Panc1 (cell line): ENCODE measurements around the gene CUEDC1. TPM values are rescaled to one million over a fixed set of nuclear protein-coding genes. Genes with fewer than 3 reads are reported as not detected.
A peak's percentile ranks its signal among the peaks of the same experiment; 100 is the strongest.

Experiments
- ATAC-seq: fragments of 200-7000 bp; cut with Tn5 transposase; 2 replicates; pipeline ENCODE4 v1.9.1; 2020; ENCODE audit warnings: mild to moderate bottlenecking, moderate library complexity
- BruUV-seq: library from RNA; stranded (reverse); fragments of 400-500 nt; replicated peaks from 2 replicates; lab custom pipeline; 2021; lab: Mats Ljungman, UMichigan
- CTCF ChIA-PET: fragments of 300-600 bp; sonication (Branson Sonifier 250); formaldehyde crosslinking; loops from one replicate; lab custom pipeline; 2022; ENCODE audit warnings: antibody characterized with exemption; lab: Charles Lee
- POLR2A ChIA-PET: fragments of 300-600 bp; sonication (Branson Sonifier 250); formaldehyde crosslinking; loops from one replicate; lab custom pipeline; 2022; ENCODE audit warnings: antibody characterized with exemption; lab: Charles Lee
- DNase-seq: peaks from one replicate; pipeline ENCODE4 v3.0.0-alpha.2; 2010; ENCODE audit warnings: low read depth, low spot score
- H3K27ac ChIP-seq: 2 replicates; pipeline ENCODE4 v1.5.1; 2011; ENCODE audit warnings: mild to moderate bottlenecking, low read length, inconsistent platforms
- H3K27me3 ChIP-seq: fragments of 200-500 bp; sonication (Bioruptor generic); 2 replicates; pipeline ENCODE4 v1.6.0; 2014; ENCODE audit warnings: low read length, inconsistent platforms; ENCODE audit not compliant: control insufficient read depth, insufficient read depth
- H3K36me3 ChIP-seq: fragments of 200-500 bp; sonication (Bioruptor generic); 2 replicates; pipeline ENCODE4 v1.5.1; 2014; ENCODE audit warnings: inconsistent platforms, mild to moderate bottlenecking, low read length, moderate library complexity; ENCODE audit not compliant: control insufficient read depth, insufficient read depth
- H3K4me1 ChIP-seq: 2 replicates; pipeline ENCODE4 v1.5.1; 2011; ENCODE audit warnings: inconsistent platforms, mild to moderate bottlenecking, low read length, moderate library complexity; ENCODE audit not compliant: control insufficient read depth, insufficient read depth
- H3K4me3 ChIP-seq, 2 experiments: 2 replicates each; pipeline ENCODE4 v1.5.1; 2011 to 2012; ENCODE audit warnings: low read depth in 2 of 2, low read length in 2 of 2, mild to moderate bottlenecking in 2 of 2, inconsistent platforms in 1 of 2, moderate library complexity in 1 of 2
- H3K9me3 ChIP-seq: fragments of 200-500 bp; sonication (Bioruptor generic); 2 replicates; pipeline ENCODE4 v1.5.1; 2014; ENCODE audit warnings: low read depth, mild to moderate bottlenecking, inconsistent platforms, low read length, moderate library complexity; ENCODE audit not compliant: control insufficient read depth, insufficient read depth
- CTCF ChIP-seq: fragments of 450-650 bp; IDR thresholded peaks from 2 replicates; pipeline ENCODE4 v1.5.1; 2017; ENCODE audit warnings: mild to moderate bottlenecking
- POLR2AphosphoS5 ChIP-seq: IDR thresholded peaks from 2 replicates; pipeline ENCODE4 v1.6.1; 2012; ENCODE audit warnings: mild to moderate bottlenecking, low read depth, low read length, moderate library complexity
- REST ChIP-seq, 2 experiments: IDR thresholded peaks; 2 replicates each; pipeline ENCODE4 v1.6.1; 2011 to 2012; ENCODE audit warnings: low read depth in 2 of 2, control low read depth in 1 of 2, low read length in 1 of 2, mild to moderate bottlenecking in 1 of 2, moderate library complexity in 1 of 2; ENCODE audit not compliant: insufficient read depth in 1 of 2
- SIN3A ChIP-seq: IDR thresholded peaks from 2 replicates; pipeline ENCODE4 v1.6.1; 2012; ENCODE audit warnings: low read depth, mild to moderate bottlenecking, low read length, moderate library complexity, borderline replicate concordance; ENCODE audit not compliant: insufficient read depth
- TCF7L2 ChIP-seq: IDR thresholded peaks from 2 replicates; pipeline ENCODE4 v1.6.1; 2011; ENCODE audit warnings: mild to moderate bottlenecking, low read depth, low read length, inconsistent platforms
- in situ Hi-C: cut with HindIII; loops from 2 replicates; pipeline ENCODE4 v1.10.0; 2016; ENCODE audit warnings: low sequenced_read_pairs, low pct_unique_long_range_greater_than_20kb
- intact Hi-C: fragments of 100-400 bp; cut with micrococcal nuclease; formaldehyde crosslinking; loops from one replicate; pipeline ENCODE4 v1.10.0; 2022; ENCODE audit not compliant: unreplicated experiment
- total RNA-seq: library from RNA; stranded (reverse); gene quantifications from one replicate; pipeline ENCODE4 v1.2.1, GENCODE V29; 2021; ENCODE audit not compliant: unreplicated experiment

CUEDC1 gene
- total RNA-seq, 1 experiment from 2014 or later = 103 TPM

GRCh38 chr17:57880086-57880456, 75.1 kb downstream of the CUEDC1 start:
- TF ChIP-seq REST (IDR thresholded peaks at IDR 0.05; ENCODE audit: insufficient read depth in 1 of 2, low read depth in 2 of 2, low read length in 1 of 2) (no peak), SIN3A (no peak), CTCF (no peak), TCF7L2 (no peak), POLR2AphosphoS5 (no peak)
- Histone ChIP-seq H3K27ac (peak overlapping the region; percentile 95), H3K36me3 (no peaks in the 10 kb centered on the region), H3K9me3 (no peaks in the 10 kb centered on the region), H3K4me3 (no peak overlapping the region), H3K4me1 (peaks cover 69% of the 10 kb centered on the region), H3K27me3 (no peaks in the 10 kb centered on the region)
- CTCF ChIA-PET = no interaction called here
- no peak for ATAC-seq
- DNase-seq = no peak
- POLR2A ChIA-PET = no interaction called here
- in situ Hi-C loops = no loop called here
- BruUV-seq = no TSS peak
- intact Hi-C loops = no loop called here

- Histone ChIP-seq H3K4me3 (no peak overlapping the region), H3K4me1 (peaks cover 74% of the 10 kb centered on the region), H3K36me3 (no peaks in the 10 kb centered on the region), H3K27ac (peak overlapping the region; percentile 95), H3K27me3 (no peaks in the 10 kb centered on the region), H3K9me3 (no peaks in the 10 kb centered on the region)
- no TSS peak for BruUV-seq
- in situ Hi-C loops = no loop called here
- intact Hi-C loops = loop anchor here (5.0 kb wide), 1 partner anchor 68 kb away; no protein-coding TSS in a partner anchor
- POLR2A ChIA-PET = no interaction called here
- TF ChIP-seq SIN3A = no peak
- no peak for TF ChIP-seq CTCF
- TF ChIP-seq REST (IDR thresholded peaks at IDR 0.05; ENCODE audit: insufficient read depth in 1 of 2, low read depth in 2 of 2, low read length in 1 of 2) = no peak
- no peak for TF ChIP-seq TCF7L2
- TF ChIP-seq POLR2AphosphoS5 = no peak
- CTCF ChIA-PET = no interaction called here
- DNase-seq (no peak), ATAC-seq (peak; percentile 50)
These were observed 75.7 kb downstream of the CUEDC1 start for GRCh38 chr17:57879437-57880085.
